Hepatocyte (in vitro differentiated cells): Measurements from ENCODE around the gene RAPGEF5.

ENCODE experiments used
- EZH2 ChIP-seq: fragments of 200-600 bp; sonication (generic); IDR thresholded peaks from 2 replicates; pipeline ENCODE4 v1.6.1; 2016; ENCODE audit warnings: antibody characterized with exemption, mild to moderate bottlenecking, borderline replicate concordance
- EZH2phosphoT487 ChIP-seq: fragments of 200-600 bp; sonication (generic); IDR thresholded peaks from one replicate; pipeline ENCODE4 v1.6.1; 2018; ENCODE audit warnings: antibody characterized with exemption, mild to moderate bottlenecking, low read depth, moderate library complexity; ENCODE audit not compliant: unreplicated experiment, severe bottlenecking
- TF ChIP-seq, protein P1 (sequence below): fragments of 200-600 bp; sonication (generic); IDR thresholded peaks from 2 replicates; pipeline ENCODE4 v1.5.1; 2016; ENCODE audit warnings: antibody characterized with exemption, mild to moderate bottlenecking; ENCODE audit not compliant: poor library complexity

GRCh38 chr7:22120391-22121053 is 236.4 kb downstream of the RAPGEF5 start:
- TF ChIP-seq EZH2 = no peak
- TF ChIP-seq, protein P1, sequence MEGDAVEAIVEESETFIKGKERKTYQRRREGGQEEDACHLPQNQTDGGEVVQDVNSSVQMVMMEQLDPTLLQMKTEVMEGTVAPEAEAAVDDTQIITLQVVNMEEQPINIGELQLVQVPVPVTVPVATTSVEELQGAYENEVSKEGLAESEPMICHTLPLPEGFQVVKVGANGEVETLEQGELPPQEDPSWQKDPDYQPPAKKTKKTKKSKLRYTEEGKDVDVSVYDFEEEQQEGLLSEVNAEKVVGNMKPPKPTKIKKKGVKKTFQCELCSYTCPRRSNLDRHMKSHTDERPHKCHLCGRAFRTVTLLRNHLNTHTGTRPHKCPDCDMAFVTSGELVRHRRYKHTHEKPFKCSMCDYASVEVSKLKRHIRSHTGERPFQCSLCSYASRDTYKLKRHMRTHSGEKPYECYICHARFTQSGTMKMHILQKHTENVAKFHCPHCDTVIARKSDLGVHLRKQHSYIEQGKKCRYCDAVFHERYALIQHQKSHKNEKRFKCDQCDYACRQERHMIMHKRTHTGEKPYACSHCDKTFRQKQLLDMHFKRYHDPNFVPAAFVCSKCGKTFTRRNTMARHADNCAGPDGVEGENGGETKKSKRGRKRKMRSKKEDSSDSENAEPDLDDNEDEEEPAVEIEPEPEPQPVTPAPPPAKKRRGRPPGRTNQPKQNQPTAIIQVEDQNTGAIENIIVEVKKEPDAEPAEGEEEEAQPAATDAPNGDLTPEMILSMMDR = no peak
- no peak for TF ChIP-seq EZH2phosphoT487
